H54 (cell line): ENCODE results near the gene TSPY1.
"Not testable (repeated sequence)": the region's sequence is repeated elsewhere in the genome, so short reads cannot be mapped to it uniquely, and the experiment has no call there.

Source experiments
- DNase-seq: peaks from one replicate; pipeline ENCODE4 v3.0.0; 2011; ENCODE audit warnings: low spot score, mixed read lengths; ENCODE audit not compliant: insufficient read length
- FAIRE-seq: peaks from 3 replicates; lab custom pipeline; 2011; peaks lifted over from hg19 to GRCh38; lab: Jason Lieb, UNC

The TSPY1 gene, protein sequence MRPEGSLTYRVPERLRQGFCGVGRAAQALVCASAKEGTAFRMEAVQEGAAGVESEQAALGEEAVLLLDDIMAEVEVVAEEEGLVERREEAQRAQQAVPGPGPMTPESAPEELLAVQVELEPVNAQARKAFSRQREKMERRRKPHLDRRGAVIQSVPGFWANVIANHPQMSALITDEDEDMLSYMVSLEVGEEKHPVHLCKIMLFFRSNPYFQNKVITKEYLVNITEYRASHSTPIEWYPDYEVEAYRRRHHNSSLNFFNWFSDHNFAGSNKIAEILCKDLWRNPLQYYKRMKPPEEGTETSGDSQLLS

GRCh38 chrY:9466655-9467054 lies at the start of gene TSPY1:
Gene TSPY1, plus strand, starts transcription at chrY:9466955. Its CDS starts 46 bp downstream, at chrY:9467001.
- not testable (repeated sequence) for DNase-seq, FAIRE-seq

- FAIRE-seq, DNase-seq: not testable (repeated sequence)
Observed at GRCh38 chrY:9486967-9487366, 20.2 kb downstream of the TSPY1 start, which contains the start of gene TSPY9. Gene TSPY9, plus strand, starts transcription at chrY:9487267. Its CDS starts 46 bp downstream, at chrY:9487313.

GRCh38 chrY:9504396-9504795 lies 37.6 kb downstream of the TSPY1 start:
- FAIRE-seq, DNase-seq: not testable (repeated sequence)

DNA sequence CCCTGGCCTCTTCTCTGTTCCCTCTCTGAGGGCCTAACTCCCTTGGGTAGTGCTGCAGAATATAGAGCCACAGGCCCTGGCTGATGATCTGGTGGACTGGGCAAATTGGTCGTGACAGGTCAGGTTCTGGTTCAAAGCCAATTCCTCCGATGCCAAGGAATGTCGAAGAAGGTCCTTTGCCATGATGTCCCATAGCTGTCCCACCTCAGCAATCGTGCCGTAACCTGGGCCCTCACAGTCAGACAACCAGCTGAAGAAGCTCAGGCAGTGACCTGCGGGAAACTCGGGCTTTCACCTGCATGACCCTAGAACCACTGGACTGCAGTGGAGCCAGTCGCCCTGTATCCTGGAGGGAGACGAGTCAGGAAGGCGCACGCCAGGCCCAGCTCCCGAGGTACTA lies 49.5 kb downstream of the TSPY1 start:
- not testable (repeated sequence) for DNase-seq, FAIRE-seq
